ENCODE data around the gene ZFP14. TPM values are rescaled to one million over a fixed set of nuclear protein-coding genes. Genes with fewer than 3 reads are reported as not detected.

Gene ZFP14
- total RNA-seq = 3.8 and 4.8 TPM in 2 replicates

GRCh38 chr19:36378625-36379509 is at the start of gene ZFP14:
Gene ZFP14 (minus strand): TSS chr19:36379201. CDS start chr19:36367892, 11,309 bp downstream.

GRCh38 chr19:36418287-36419001 is 39.4 kb upstream of the ZFP14 start, which contains the start of gene ZFP82:
Gene ZFP82 (minus strand): TSS chr19:36418644. CDS start chr19:36409789, 8,855 bp downstream.

Other genes starting within 250 kb of the ZFP14 start
- gene CAPNS1, start 239.1 kb downstream of the ZFP14 start, total RNA-seq = 461 and 505 TPM in 2 replicates
- 13.2 and 34.2 TPM in 2 replicates for gene COX7A1, start 226.8 kb downstream of the ZFP14 start, total RNA-seq
- gene ZNF565, start 164.5 kb downstream of the ZFP14 start, total RNA-seq = 7.5 and 8.0 TPM in 2 replicates
- 64.4 and 67.2 TPM in 2 replicates for gene ZNF146, start 164.1 kb downstream of the ZFP14 start, total RNA-seq
- 8.4 and 8.5 TPM in 2 replicates for gene ZFP82, start 39.4 kb upstream of the ZFP14 start, total RNA-seq
- 9.7 and 11.3 TPM in 2 replicates for gene ZNF566, start 110.4 kb upstream of the ZFP14 start, total RNA-seq
- gene ZNF260, start 149.1 kb upstream of the ZFP14 start, total RNA-seq = 8.1 and 8.5 TPM in 2 replicates
- gene ZNF529, start 194.1 kb upstream of the ZFP14 start, total RNA-seq = 10.0 and 12.3 TPM in 2 replicates
- 9.6 and 13.1 TPM in 2 replicates for gene ZNF382, start 226.1 kb upstream of the ZFP14 start, total RNA-seq

Measured in smooth muscle cell of the pulmonary artery (primary cell).